CD8-positive, alpha-beta memory T cell (primary cell): Measurements from ENCODE around the gene FLT3. TPM values are rescaled to one million over a fixed set of nuclear protein-coding genes. Genes with fewer than 3 reads are reported as not detected.
A peak's percentile ranks its signal among the peaks of the same experiment; 100 is the strongest.
"Not testable (repeated sequence)": the region's sequence is repeated elsewhere in the genome, so short reads cannot be mapped to it uniquely, and the experiment has no call there.

Experiments
- CTCF ChIA-PET: fragments of 350-600 bp; sonication (Branson Sonifier 250); formaldehyde crosslinking; loops from one replicate; lab custom pipeline; 2021; ENCODE audit warnings: antibody characterized with exemption; lab: Charles Lee
- POLR2A ChIA-PET: fragments of 350-600 bp; sonication (Branson Sonifier 250); formaldehyde crosslinking; loops from one replicate; lab custom pipeline; 2021; ENCODE audit warnings: antibody characterized with exemption; lab: Charles Lee
- DNase-seq, 5 donors: peaks; one replicate each; pipeline versions ENCODE4 v3.0.0 to v3.0.0-alpha.2; 2020 to 2022; ENCODE audit warnings: mixed read lengths in 1 of 5
- H3K27ac ChIP-seq: one replicate; pipeline ENCODE4 v1.7.0; 2013; ENCODE audit warnings: low read depth, mild to moderate bottlenecking, low read length, moderate library complexity
- H3K27me3 ChIP-seq: 2 replicates; pipeline ENCODE4 v1.7.0; 2013; ENCODE audit warnings: low read length, mild to moderate bottlenecking; ENCODE audit not compliant: insufficient read depth, poor library complexity, severe bottlenecking
- H3K36me3 ChIP-seq: 2 replicates; pipeline ENCODE4 v1.7.0; 2013; ENCODE audit warnings: mild to moderate bottlenecking, low read length, moderate library complexity; ENCODE audit not compliant: insufficient read depth
- H3K4me1 ChIP-seq: 2 replicates; pipeline ENCODE4 v1.7.0; 2013; ENCODE audit warnings: mild to moderate bottlenecking, low read length, moderate library complexity; ENCODE audit not compliant: insufficient read depth
- H3K4me3 ChIP-seq: 2 replicates; pipeline ENCODE4 v1.7.0; 2013; ENCODE audit warnings: mild to moderate bottlenecking, low read length
- H3K9me3 ChIP-seq: 2 replicates; pipeline ENCODE4 v1.7.0; 2013; ENCODE audit warnings: mild to moderate bottlenecking, low read length
- H3K27ac Mint-ChIP-seq, 8 donors: one replicate each; pipeline ENCODE4 v1.8.0; 2020 to 2021; ENCODE audit warnings: mixed read lengths in 8 of 8, mild to moderate bottlenecking in 6 of 8, inconsistent platforms in 3 of 8, moderate library complexity in 3 of 8
- H3K27me3 Mint-ChIP-seq, 2 donors: one replicate each; pipeline ENCODE4 v1.8.0; 2020 to 2021; ENCODE audit warnings: mixed read lengths in 2 of 2, mild to moderate bottlenecking in 1 of 2, moderate library complexity in 1 of 2
- H3K36me3 Mint-ChIP-seq, 3 donors: one replicate each; pipeline ENCODE4 v1.8.0; 2020 to 2021; ENCODE audit warnings: mixed read lengths in 3 of 3, inconsistent platforms in 1 of 3, mild to moderate bottlenecking in 1 of 3
- H3K4me1 Mint-ChIP-seq, 3 donors: one replicate each; pipeline ENCODE4 v1.8.0; 2020 to 2021; ENCODE audit warnings: mixed read lengths in 3 of 3, inconsistent platforms in 1 of 3, mild to moderate bottlenecking in 1 of 3
- H3K4me3 Mint-ChIP-seq, 7 donors: one replicate each; pipeline ENCODE4 v1.8.0; 2020 to 2021; ENCODE audit warnings: mixed read lengths in 7 of 7, mild to moderate bottlenecking in 6 of 7, moderate library complexity in 4 of 7, inconsistent platforms in 2 of 7
- H3K9me3 Mint-ChIP-seq, 5 donors: one replicate each; pipeline ENCODE4 v1.8.0; 2020 to 2022; ENCODE audit warnings: mixed read lengths in 5 of 5, mild to moderate bottlenecking in 3 of 5, moderate library complexity in 2 of 5, inconsistent platforms in 1 of 5
- polyA plus RNA-seq: library from polyadenylated mRNA; unstranded; fragments of 300-500 nt; fragmentation: Illumina TruSeq; gene quantifications from one replicate; pipeline ENCODE4 v1.2.3, GENCODE V29; 2021
- total RNA-seq, 2 experiments: library from RNA; stranded (reverse); gene quantifications; one replicate each; pipeline ENCODE4 v1.2.3, GENCODE V29; 2021

FLT3 gene
- total and polyA plus RNA-seq, 3 experiments from 2014 or later, result 0.07 TPM; not detected in 2

DNA sequence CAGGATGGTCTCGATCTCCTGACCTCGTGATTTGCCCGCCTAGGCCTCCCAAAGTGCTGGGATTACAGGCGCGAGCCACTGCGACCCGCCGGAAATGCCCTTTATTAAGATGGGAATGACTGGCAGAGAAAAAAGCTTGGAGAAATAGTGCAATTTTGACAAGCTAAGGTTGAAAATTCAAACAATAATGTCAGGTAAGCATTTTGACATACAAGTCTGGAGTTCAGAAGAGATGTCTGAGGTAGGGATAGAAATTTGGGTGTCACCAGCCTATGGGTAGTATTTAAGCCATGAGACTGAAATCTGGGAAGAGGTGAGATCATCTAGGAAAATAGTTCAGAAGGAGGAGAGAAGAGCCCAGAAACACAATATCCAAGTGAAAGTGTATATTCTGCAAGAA, 20.8 kb upstream of the FLT3 start:
- no peak for DNase-seq
- Histone ChIP-seq H3K36me3 (no peaks in the 10 kb centered on the region), H3K9me3 (no peaks in the 10 kb centered on the region), H3K27ac (no peak overlapping the region), H3K27me3 (no peaks in the 10 kb centered on the region), H3K4me1 (no peaks in the 10 kb centered on the region), H3K4me3 (no peak overlapping the region)
- H3K4me3 Mint-ChIP-seq, result peak overlapping the region in 6 of 7 donors; percentile 10 to 69 (median 44)
- peak overlapping the region in 1 of 8 donors; percentile 51 for H3K27ac Mint-ChIP-seq
- H3K36me3 Mint-ChIP-seq, result peaks cover 0 to 1% (median 0%) of the 10 kb centered on the region in 3 donors
- peaks cover 5 to 11% (median 11%) of the 10 kb centered on the region in 3 donors for H3K4me1 Mint-ChIP-seq
- peaks cover 3 to 6% of the 10 kb centered on the region in 2 donors for H3K27me3 Mint-ChIP-seq
- ChIA-PET POLR2A (no interaction called here), CTCF (no interaction called here)
- H3K9me3 Mint-ChIP-seq, result no peaks in the 10 kb centered on the region

DNA sequence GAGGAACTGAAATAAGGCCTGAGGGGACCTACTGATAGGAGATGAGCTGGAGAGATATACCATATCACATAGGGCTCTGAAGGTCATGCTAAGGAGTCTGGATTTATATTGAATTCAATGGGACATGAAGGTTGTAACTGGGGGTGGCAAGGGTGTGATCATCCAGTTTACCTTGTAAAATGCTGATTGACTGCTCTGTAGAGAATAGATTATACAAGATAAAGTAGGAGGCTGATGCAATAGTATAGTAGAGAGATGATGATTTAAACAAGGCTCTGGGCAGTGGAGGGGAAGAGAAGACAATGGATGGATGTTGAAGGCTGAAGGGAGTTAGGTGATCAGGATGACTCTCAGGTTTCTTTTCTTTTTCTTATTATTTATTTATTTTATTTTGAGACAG, 19.9 kb upstream of the FLT3 start:
- ChIA-PET CTCF (no interaction called here), POLR2A (no interaction called here)
- H3K4me3 Mint-ChIP-seq, result peak overlapping the region in 2 of 7 donors; percentile 23 to 70
- Histone ChIP-seq H3K9me3 (no peaks in the 10 kb centered on the region), H3K27ac (no peak overlapping the region), H3K36me3 (no peaks in the 10 kb centered on the region), H3K27me3 (no peaks in the 10 kb centered on the region), H3K4me1 (no peaks in the 10 kb centered on the region), H3K4me3 (no peak overlapping the region)
- peak overlapping the region in 3 of 8 donors; percentile 3 to 51 (median 8) for H3K27ac Mint-ChIP-seq
- no peak for DNase-seq
- peaks cover 3 to 6% of the 10 kb centered on the region in 2 donors for H3K27me3 Mint-ChIP-seq
- peaks cover 5 to 11% (median 11%) of the 10 kb centered on the region in 3 donors for H3K4me1 Mint-ChIP-seq
- H3K9me3 Mint-ChIP-seq, result no peaks in the 10 kb centered on the region
- peaks cover 0 to 1% (median 0%) of the 10 kb centered on the region in 3 donors for H3K36me3 Mint-ChIP-seq

DNA sequence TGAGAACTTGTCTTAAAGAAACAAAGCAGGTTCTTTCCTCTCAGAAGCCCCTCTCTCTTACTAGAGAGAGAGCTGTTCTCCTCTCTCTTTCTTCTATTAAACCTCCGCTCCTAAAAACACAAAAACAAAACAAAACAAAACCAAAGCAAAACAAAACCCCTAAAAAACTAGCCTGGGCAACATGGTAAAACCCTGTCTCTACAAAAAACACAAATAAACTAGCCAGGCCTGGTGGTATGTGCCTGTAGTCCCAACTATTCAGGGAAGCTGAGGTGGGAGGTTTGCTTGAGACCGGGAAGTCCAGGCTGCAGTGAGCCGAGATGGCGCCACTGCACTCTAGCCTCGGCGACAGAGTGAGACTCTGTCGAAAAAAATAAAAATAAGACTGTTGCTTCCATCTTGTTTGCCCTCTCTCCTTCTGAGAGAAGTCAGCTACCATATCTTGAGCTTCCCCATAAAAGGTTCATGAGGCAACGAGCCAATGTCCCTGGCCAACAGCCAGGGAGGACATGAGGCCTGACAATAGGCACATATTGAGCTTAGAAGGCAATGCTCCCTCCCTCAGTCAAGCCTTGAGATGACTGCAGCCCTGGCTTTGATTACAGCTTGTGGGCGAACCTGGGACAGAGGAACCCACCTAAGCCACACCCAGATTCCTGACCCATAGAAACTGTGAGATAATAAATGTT, 17.5 kb upstream of the FLT3 start:
- Mint-ChIP-seq H3K4me3 (no peak overlapping the region), H3K9me3 (no peaks in the 10 kb centered on the region), H3K27me3 (peaks cover 3 to 6% of the 10 kb centered on the region in 2 donors), H3K4me1 (peaks cover 5 to 11% (median 11%) of the 10 kb centered on the region in 3 donors), H3K36me3 (peaks cover 0 to 1% (median 0%) of the 10 kb centered on the region in 3 donors), H3K27ac (no peak overlapping the region)
- ChIA-PET CTCF (no interaction called here), POLR2A (no interaction called here)
- DNase-seq, result no peak
- Histone ChIP-seq H3K4me1 (no peaks in the 10 kb centered on the region), H3K4me3 (no peak overlapping the region), H3K27me3 (no peaks in the 10 kb centered on the region), H3K27ac (no peak overlapping the region), H3K36me3 (no peaks in the 10 kb centered on the region), H3K9me3 (no peaks in the 10 kb centered on the region)

DNA sequence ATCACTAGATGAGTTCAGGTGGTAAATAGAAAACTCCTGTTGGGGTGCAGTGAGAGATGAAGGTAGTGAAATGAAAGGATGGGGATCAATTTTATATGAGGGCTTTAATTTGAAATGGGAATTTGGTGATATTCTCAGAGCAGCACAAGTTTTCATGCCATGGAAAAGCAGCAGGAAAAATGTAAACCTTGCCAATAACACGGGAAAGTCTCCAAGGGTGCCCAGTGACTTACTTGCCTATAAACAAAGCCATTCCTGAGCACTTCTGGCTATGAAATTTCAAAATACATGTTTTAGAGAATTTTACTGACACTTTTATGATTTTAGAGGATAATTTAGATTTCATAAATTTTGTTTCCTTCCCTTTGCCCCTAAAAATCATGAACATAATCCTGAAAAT, 16.4 kb upstream of the FLT3 start:
- no peak overlapping the region for H3K4me3 ChIP-seq
- POLR2A ChIA-PET, result no interaction called here

DNA sequence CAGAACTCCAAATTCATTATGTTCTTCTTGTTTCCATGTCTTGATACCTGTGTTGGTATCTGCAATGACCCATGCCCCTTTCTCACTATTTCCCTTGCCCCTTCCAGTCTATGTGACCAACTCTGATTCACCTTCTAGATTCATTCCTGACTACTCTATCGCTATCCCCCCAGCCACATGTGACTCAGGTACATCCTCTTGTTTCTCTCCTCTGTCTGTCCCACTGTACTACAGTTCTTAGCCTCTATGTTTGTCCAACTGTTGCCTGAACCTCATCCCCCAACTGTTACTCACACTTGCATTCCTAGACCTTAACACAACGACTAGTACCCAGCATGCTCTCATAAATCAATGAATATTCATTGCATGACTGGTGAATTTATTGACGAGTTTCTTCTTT, 10.0 kb upstream of the FLT3 start:
- Histone ChIP-seq H3K4me3 (no peak overlapping the region), H3K9me3 (no peaks in the 10 kb centered on the region), H3K27ac (no peak overlapping the region), H3K36me3 (no peaks in the 10 kb centered on the region), H3K27me3 (no peaks in the 10 kb centered on the region), H3K4me1 (no peaks in the 10 kb centered on the region)
- no peaks in the 10 kb centered on the region for H3K36me3 Mint-ChIP-seq
- H3K4me3 Mint-ChIP-seq, result no peak overlapping the region
- no peak for DNase-seq
- POLR2A ChIA-PET, result no interaction called here
- H3K9me3 Mint-ChIP-seq, result no peaks in the 10 kb centered on the region
- H3K4me1 Mint-ChIP-seq, result no peaks in the 10 kb centered on the region
- CTCF ChIA-PET, result no interaction called here
- H3K27me3 Mint-ChIP-seq, result peaks cover 0 to 8% of the 10 kb centered on the region in 2 donors
- H3K27ac Mint-ChIP-seq, result no peak overlapping the region

More for the DNA sequence above, 16.4 kb upstream of the FLT3 start:
- Histone ChIP-seq H3K9me3 (no peaks in the 10 kb centered on the region), H3K27ac (no peak overlapping the region), H3K4me1 (no peaks in the 10 kb centered on the region), H3K36me3 (no peaks in the 10 kb centered on the region), H3K27me3 (no peaks in the 10 kb centered on the region)
- Mint-ChIP-seq H3K27me3 (peaks cover 3% of the 10 kb centered on the region in 2 donors), H3K27ac (no peak overlapping the region), H3K36me3 (no peaks in the 10 kb centered on the region), H3K4me1 (peaks cover 2 to 5% (median 5%) of the 10 kb centered on the region in 3 donors), H3K9me3 (no peaks in the 10 kb centered on the region), H3K4me3 (no peak overlapping the region)
- DNase-seq, result no peak
- CTCF ChIA-PET, result no interaction called here

DNA sequence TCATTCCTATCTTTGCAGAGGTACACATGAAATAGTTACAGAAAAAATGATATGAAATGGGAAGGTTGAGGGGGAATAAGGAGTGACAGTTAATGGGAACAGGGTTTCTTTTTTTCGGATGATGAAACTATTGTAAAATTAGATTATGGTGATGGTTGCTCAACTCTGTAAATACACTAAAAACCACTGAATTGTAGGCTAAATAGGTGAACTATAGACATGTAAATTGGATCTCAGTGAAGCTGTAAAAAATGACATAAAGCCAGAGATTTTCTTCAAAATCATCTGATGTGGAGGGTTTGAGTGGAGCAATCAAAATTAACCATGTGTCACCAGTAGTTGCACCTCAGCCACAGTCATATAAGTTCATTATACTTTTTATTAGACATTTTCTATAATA, 6.6 kb upstream of the FLT3 start:
- H3K27ac Mint-ChIP-seq, result no peak overlapping the region
- H3K4me1 Mint-ChIP-seq, result no peaks in the 10 kb centered on the region
- peaks cover 15 to 19% of the 10 kb centered on the region in 2 donors for H3K27me3 Mint-ChIP-seq
- Histone ChIP-seq H3K36me3 (no peaks in the 10 kb centered on the region), H3K27ac (no peak overlapping the region), H3K27me3 (no peaks in the 10 kb centered on the region), H3K9me3 (no peaks in the 10 kb centered on the region), H3K4me3 (no peak overlapping the region), H3K4me1 (no peaks in the 10 kb centered on the region)
- DNase-seq, result no peak
- ChIA-PET POLR2A (no interaction called here), CTCF (no interaction called here)
- no peaks in the 10 kb centered on the region for H3K9me3 Mint-ChIP-seq
- no peak overlapping the region for H3K4me3 Mint-ChIP-seq
- no peaks in the 10 kb centered on the region for H3K36me3 Mint-ChIP-seq

DNA sequence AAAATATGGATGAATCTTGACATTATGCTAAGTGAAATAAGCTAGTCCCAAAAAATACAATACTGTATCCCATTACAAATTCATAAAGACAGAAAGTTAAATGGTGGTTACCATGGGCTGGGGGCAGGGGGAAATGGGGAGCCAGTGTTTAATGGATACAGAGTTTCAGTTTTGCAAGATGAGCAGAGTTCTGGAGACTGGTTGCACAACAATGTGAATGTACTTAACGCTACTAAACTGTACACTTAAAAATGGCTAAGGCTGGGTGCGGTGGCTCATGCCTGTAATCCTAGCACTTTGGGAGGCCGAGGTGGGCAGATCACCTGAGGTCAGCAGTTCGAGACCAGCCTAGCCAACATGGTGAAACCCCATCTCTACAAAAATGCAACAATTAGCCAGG, 1.5 kb upstream of the FLT3 start:
- H3K36me3 Mint-ChIP-seq, H3K9me3 Mint-ChIP-seq, POLR2A ChIA-PET, H3K36me3 ChIP-seq, H3K9me3 ChIP-seq, H3K27ac ChIP-seq, H3K4me3 Mint-ChIP-seq, H3K4me1 ChIP-seq, H3K27ac Mint-ChIP-seq, DNase-seq, H3K4me3 ChIP-seq, CTCF ChIA-PET: not testable (repeated sequence)
- Mint-ChIP-seq H3K4me1 (peaks cover 4 to 11% (median 7%) of the 10 kb centered on the region in 3 donors), H3K27me3 (peaks cover 43 to 57% of the 10 kb centered on the region in 2 donors)
- peaks cover 22% of the 10 kb centered on the region for H3K27me3 ChIP-seq

DNA sequence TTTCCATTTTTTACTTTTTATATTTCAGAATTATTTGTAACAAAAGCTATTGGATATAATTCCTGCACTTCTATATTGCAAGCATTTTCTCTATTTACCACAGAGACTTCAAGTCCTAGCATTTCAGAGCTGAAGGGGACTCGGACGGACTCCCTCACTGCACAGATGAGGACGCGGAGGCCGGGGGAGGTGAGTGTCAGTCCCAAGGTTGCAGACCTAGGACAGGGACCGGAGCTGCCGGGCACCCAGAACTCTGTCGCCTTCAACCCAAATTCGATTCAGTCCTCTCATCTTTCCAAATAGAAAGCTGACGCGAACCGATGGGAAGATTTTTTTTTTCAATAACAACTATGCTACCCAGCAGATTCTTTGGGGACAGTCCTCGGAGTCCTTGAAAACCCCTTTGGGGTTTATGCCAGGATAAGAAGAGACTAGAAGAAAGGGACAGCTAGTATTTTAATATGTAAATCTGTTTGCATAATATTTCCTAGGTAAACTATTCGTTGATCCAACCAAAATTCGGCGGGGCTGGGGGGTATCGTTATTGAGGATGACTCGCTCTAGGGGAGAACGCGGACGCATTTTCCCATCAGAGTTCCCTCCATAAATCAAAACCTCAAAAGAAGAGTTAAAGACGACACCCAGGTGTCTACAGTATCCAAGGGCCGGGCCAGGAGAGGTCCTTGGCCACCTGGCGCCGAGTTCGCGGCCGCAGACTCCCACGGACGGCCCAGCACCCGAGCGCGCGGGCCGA, 803 bp downstream of the FLT3 start:
- DNase-seq, result peak in 1 of 5 donors; percentile 1
- no peak overlapping the region for H3K4me3 ChIP-seq
- no peak overlapping the region for H3K27ac ChIP-seq
- Mint-ChIP-seq H3K36me3 (no peaks in the 10 kb centered on the region), H3K9me3 (peaks cover 0 to 4% (median 0%) of the 10 kb centered on the region in 5 donors), H3K4me1 (peaks cover 4 to 11% (median 7%) of the 10 kb centered on the region in 3 donors), H3K27ac (peak overlapping the region in 1 of 8 donors; percentile 58), H3K27me3 (peaks cover 48 to 66% of the 10 kb centered on the region in 2 donors), H3K4me3 (peak overlapping the region; percentile 62 to 86 (median 70))
- no peaks in the 10 kb centered on the region for H3K9me3 ChIP-seq
- peaks cover 7% of the 10 kb centered on the region for H3K4me1 ChIP-seq
- H3K36me3 ChIP-seq, result no peaks in the 10 kb centered on the region
- ChIA-PET CTCF (no interaction called here), POLR2A (no interaction called here)
- H3K27me3 ChIP-seq, result peaks cover 25% of the 10 kb centered on the region
